WTC11 (cell line): ENCODE results near the gene FMN2. TPM values are rescaled to one million over a fixed set of nuclear protein-coding genes. Genes with fewer than 3 reads are reported as not detected.

Source experiments
- ATAC-seq: fragments of 200-7000 bp; cut with Tn5 transposase; 2 replicates; pipeline ENCODE4 v1.10.0; 2021; ENCODE audit warnings: mild to moderate bottlenecking, moderate library complexity
- CTCF ChIA-PET: fragments of 300-600 bp; sonication (Branson Sonifier 250); formaldehyde crosslinking; loops from one replicate; lab custom pipeline; 2021; ENCODE audit warnings: antibody characterized with exemption; lab: Charles Lee
- POLR2A ChIA-PET: fragments of 350-600 bp; sonication (Branson Sonifier 250); formaldehyde crosslinking; loops from one replicate; lab custom pipeline; 2021; ENCODE audit warnings: antibody characterized with exemption; lab: Charles Lee
- DNase-seq: peaks from one replicate; pipeline ENCODE4 v3.0.0; 2021; ENCODE audit warnings: low spot score
- H3K27ac Mint-ChIP-seq: 2 replicates; pipeline ENCODE4 v1.8.0; 2021; ENCODE audit warnings: mixed read lengths
- H3K27me3 Mint-ChIP-seq: 2 replicates; pipeline ENCODE4 v1.8.0; 2021; ENCODE audit warnings: low read depth, mild to moderate bottlenecking, moderate library complexity, mixed read lengths
- H3K36me3 Mint-ChIP-seq: 2 replicates; pipeline ENCODE4 v1.8.0; 2021; ENCODE audit warnings: mixed read lengths
- H3K4me1 Mint-ChIP-seq: 2 replicates; pipeline ENCODE4 v1.8.0; 2022; ENCODE audit warnings: mixed read lengths
- H3K4me3 Mint-ChIP-seq: 2 replicates; pipeline ENCODE4 v1.8.0; 2021; ENCODE audit warnings: mild to moderate bottlenecking, moderate library complexity, mixed read lengths
- H3K9me3 Mint-ChIP-seq: 2 replicates; pipeline ENCODE4 v1.8.0; 2021; ENCODE audit warnings: mixed read lengths
- ATF1 ChIP-seq: sonication (generic); formaldehyde crosslinking; IDR thresholded peaks from 2 replicates; pipeline ENCODE4 v1.8.1; 2023; ENCODE audit warnings: mild to moderate bottlenecking, moderate library complexity, missing genetic modification reagents
- ESRRA ChIP-seq: sonication (generic); formaldehyde crosslinking; IDR thresholded peaks from 2 replicates; pipeline ENCODE4 v1.8.1; 2022; ENCODE audit warnings: mild to moderate bottlenecking, missing genetic modification reagents, borderline replicate concordance
- FOXP1 ChIP-seq: sonication (generic); formaldehyde crosslinking; IDR thresholded peaks from 2 replicates; pipeline ENCODE4 v1.8.0; 2022; ENCODE audit warnings: missing genetic modification reagents, mild to moderate bottlenecking, moderate library complexity, borderline replicate concordance
- GABPB1 ChIP-seq: sonication (generic); formaldehyde crosslinking; IDR thresholded peaks from 2 replicates; pipeline ENCODE4 v1.8.1; 2023; ENCODE audit warnings: mild to moderate bottlenecking, missing genetic modification reagents
- MLX ChIP-seq: sonication (generic); formaldehyde crosslinking; IDR thresholded peaks from 2 replicates; pipeline ENCODE4 v1.8.1; 2023; ENCODE audit warnings: mild to moderate bottlenecking, missing genetic modification reagents, moderate library complexity
- NR1H2 ChIP-seq: sonication (generic); formaldehyde crosslinking; IDR thresholded peaks from 2 replicates; pipeline ENCODE4 v1.9.0; 2021; ENCODE audit warnings: mild to moderate bottlenecking, moderate library complexity, missing genetic modification reagents
- PRDM15 ChIP-seq: sonication (generic); formaldehyde crosslinking; IDR thresholded peaks from 2 replicates; pipeline ENCODE4 v1.8.0; 2022; ENCODE audit warnings: missing genetic modification reagents
- STAT6 ChIP-seq: sonication (generic); formaldehyde crosslinking; conservative IDR thresholded peaks from 2 replicates; pipeline ENCODE4 v1.8.1; 2023; ENCODE audit warnings: mild to moderate bottlenecking, low read depth, missing genetic modification reagents, moderate library complexity
- TEAD1 ChIP-seq: sonication (generic); formaldehyde crosslinking; IDR thresholded peaks from 2 replicates; pipeline ENCODE4 v1.8.0; 2022; ENCODE audit warnings: mild to moderate bottlenecking, missing genetic modification reagents
- ZNF121 ChIP-seq: sonication (generic); formaldehyde crosslinking; IDR thresholded peaks from 2 replicates; pipeline ENCODE4 v1.8.0; 2023; ENCODE audit warnings: missing genetic modification reagents
- total RNA-seq: library from RNA; stranded (reverse); gene quantifications from 3 replicates; pipeline ENCODE4 v1.2.3, GENCODE V29; 2021
- TF ChIP-seq, protein P1 (sequence below): sonication (generic); formaldehyde crosslinking; IDR thresholded peaks from 2 replicates; pipeline ENCODE4 v1.8.1; 2023; ENCODE audit warnings: mild to moderate bottlenecking, missing genetic modification reagents
- TF ChIP-seq, protein P2 (sequence below): sonication (generic); formaldehyde crosslinking; IDR thresholded peaks from 2 replicates; pipeline ENCODE4 v1.8.0; 2022; ENCODE audit warnings: mild to moderate bottlenecking, missing genetic modification reagents
- TF ChIP-seq, protein P3 (sequence below): sonication (generic); formaldehyde crosslinking; IDR thresholded peaks from 2 replicates; pipeline ENCODE4 v1.8.0; 2022; ENCODE audit warnings: mild to moderate bottlenecking, missing genetic modification reagents

Gene FMN2
- total RNA-seq, 1 experiment from 2014 or later = 1.8 TPM

- no peak overlapping the region for H3K27ac Mint-ChIP-seq
- no peaks in the 10 kb centered on the region for H3K9me3 Mint-ChIP-seq
- DNase-seq = no peak
- no peak for TF ChIP-seq TEAD1 (CRISPR knock-in tag)
- TF ChIP-seq GABPB1 (CRISPR knock-in tag) = no peak
- TF ChIP-seq, protein P1, sequence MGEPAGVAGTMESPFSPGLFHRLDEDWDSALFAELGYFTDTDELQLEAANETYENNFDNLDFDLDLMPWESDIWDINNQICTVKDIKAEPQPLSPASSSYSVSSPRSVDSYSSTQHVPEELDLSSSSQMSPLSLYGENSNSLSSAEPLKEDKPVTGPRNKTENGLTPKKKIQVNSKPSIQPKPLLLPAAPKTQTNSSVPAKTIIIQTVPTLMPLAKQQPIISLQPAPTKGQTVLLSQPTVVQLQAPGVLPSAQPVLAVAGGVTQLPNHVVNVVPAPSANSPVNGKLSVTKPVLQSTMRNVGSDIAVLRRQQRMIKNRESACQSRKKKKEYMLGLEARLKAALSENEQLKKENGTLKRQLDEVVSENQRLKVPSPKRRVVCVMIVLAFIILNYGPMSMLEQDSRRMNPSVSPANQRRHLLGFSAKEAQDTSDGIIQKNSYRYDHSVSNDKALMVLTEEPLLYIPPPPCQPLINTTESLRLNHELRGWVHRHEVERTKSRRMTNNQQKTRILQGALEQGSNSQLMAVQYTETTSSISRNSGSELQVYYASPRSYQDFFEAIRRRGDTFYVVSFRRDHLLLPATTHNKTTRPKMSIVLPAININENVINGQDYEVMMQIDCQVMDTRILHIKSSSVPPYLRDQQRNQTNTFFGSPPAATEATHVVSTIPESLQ (CRISPR knock-in tag) = no peak
- no peak for TF ChIP-seq NR1H2 (CRISPR knock-in tag)
- TF ChIP-seq, protein P2, sequence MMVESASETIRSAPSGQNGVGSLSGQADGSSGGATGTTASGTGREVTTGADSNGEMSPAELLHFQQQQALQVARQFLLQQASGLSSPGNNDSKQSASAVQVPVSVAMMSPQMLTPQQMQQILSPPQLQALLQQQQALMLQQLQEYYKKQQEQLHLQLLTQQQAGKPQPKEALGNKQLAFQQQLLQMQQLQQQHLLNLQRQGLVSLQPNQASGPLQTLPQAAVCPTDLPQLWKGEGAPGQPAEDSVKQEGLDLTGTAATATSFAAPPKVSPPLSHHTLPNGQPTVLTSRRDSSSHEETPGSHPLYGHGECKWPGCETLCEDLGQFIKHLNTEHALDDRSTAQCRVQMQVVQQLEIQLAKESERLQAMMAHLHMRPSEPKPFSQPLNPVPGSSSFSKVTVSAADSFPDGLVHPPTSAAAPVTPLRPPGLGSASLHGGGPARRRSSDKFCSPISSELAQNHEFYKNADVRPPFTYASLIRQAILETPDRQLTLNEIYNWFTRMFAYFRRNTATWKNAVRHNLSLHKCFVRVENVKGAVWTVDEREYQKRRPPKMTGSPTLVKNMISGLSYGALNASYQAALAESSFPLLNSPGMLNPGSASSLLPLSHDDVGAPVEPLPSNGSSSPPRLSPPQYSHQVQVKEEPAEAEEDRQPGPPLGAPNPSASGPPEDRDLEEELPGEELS = no peak
- TF ChIP-seq ATF1 = no peak
- no peak for TF ChIP-seq ZNF121 (CRISPR knock-in tag)
- TF ChIP-seq ESRRA = no peak
- no peak for TF ChIP-seq STAT6
- TF ChIP-seq PRDM15 = no peak
- TF ChIP-seq MLX (CRISPR knock-in tag) = no peak
- POLR2A ChIA-PET = no interaction called here
- H3K4me3 Mint-ChIP-seq = no peak overlapping the region
- no peaks in the 10 kb centered on the region for H3K4me1 Mint-ChIP-seq
- H3K36me3 Mint-ChIP-seq = no peaks in the 10 kb centered on the region
- CTCF ChIA-PET = no interaction called here
- H3K27me3 Mint-ChIP-seq = no peaks in the 10 kb centered on the region
- no peak for ATAC-seq
Observed at GRCh38 chr1:240173836-240174235, 82.2 kb downstream of the FMN2 start.

- no peak for TF ChIP-seq FOXP1 (CRISPR knock-in tag)
- TF ChIP-seq, protein P3, sequence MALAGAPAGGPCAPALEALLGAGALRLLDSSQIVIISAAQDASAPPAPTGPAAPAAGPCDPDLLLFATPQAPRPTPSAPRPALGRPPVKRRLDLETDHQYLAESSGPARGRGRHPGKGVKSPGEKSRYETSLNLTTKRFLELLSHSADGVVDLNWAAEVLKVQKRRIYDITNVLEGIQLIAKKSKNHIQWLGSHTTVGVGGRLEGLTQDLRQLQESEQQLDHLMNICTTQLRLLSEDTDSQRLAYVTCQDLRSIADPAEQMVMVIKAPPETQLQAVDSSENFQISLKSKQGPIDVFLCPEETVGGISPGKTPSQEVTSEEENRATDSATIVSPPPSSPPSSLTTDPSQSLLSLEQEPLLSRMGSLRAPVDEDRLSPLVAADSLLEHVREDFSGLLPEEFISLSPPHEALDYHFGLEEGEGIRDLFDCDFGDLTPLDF (CRISPR knock-in tag) = no peak
- Mint-ChIP-seq H3K27ac (no peak overlapping the region), H3K4me3 (no peak overlapping the region), H3K9me3 (no peaks in the 10 kb centered on the region), H3K36me3 (no peaks in the 10 kb centered on the region), H3K4me1 (no peaks in the 10 kb centered on the region), H3K27me3 (no peaks in the 10 kb centered on the region)
- DNase-seq (no peak), ATAC-seq (no peak)
- ChIA-PET CTCF (no interaction called here), POLR2A (no interaction called here)
Observed at GRCh38 chr1:240174734-240175133, 83.1 kb downstream of the FMN2 start.
